Breast epithelium (tissue), 3 donors: ENCODE measurements around the gene ATP1B2.

Source experiments
- POLR2A ChIP-seq: fragments of 450-650 bp; IDR thresholded peaks from one replicate; pipeline ENCODE4 v1.6.1; 2016; ENCODE audit warnings: antibody characterized with exemption, mild to moderate bottlenecking, moderate library complexity
- TF ChIP-seq, protein P1 (sequence below), 3 donors: fragments of 450-650 bp; IDR thresholded peaks; one replicate each; pipeline ENCODE4 v1.5.1; 2016 to 2017; ENCODE audit warnings: antibody characterized with exemption in 3 of 3, mild to moderate bottlenecking in 3 of 3, moderate library complexity in 3 of 3

DNA sequence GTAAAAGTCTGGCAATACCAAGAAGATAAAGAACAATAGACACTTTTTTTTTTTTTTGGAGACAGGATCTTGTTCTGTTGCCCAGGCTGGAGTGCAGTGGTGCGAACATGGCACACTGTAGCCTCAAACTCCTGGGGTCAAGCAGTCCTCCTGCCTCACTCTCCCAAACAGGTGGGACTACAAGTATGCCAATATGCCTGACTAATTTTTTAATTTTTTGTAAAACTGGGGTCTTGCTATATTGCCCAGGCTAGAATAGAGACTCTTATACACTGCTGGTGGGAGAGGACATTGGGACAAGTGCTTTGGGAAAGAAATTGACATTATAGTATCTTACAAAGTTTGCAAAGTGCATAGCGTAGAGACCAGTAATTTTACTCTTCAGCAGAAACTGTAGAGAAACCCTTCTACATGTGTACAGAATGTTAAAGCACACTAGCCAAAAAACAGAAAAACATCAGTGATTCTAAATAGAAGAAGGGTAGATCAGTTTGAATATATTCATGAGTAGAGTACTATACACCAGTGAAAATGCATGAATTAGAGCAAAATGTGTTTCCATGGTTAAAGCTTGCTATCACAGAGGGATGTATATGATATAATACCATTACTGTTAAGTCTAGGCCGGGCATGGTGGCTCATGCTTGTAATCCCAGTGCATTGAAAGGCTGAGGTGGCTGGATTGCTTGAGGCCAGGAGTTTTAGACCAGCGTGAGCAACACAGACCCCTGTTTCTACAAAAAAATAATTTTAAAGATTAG, 47.3 kb downstream of the ATP1B2 start:
- TF ChIP-seq, protein P1, sequence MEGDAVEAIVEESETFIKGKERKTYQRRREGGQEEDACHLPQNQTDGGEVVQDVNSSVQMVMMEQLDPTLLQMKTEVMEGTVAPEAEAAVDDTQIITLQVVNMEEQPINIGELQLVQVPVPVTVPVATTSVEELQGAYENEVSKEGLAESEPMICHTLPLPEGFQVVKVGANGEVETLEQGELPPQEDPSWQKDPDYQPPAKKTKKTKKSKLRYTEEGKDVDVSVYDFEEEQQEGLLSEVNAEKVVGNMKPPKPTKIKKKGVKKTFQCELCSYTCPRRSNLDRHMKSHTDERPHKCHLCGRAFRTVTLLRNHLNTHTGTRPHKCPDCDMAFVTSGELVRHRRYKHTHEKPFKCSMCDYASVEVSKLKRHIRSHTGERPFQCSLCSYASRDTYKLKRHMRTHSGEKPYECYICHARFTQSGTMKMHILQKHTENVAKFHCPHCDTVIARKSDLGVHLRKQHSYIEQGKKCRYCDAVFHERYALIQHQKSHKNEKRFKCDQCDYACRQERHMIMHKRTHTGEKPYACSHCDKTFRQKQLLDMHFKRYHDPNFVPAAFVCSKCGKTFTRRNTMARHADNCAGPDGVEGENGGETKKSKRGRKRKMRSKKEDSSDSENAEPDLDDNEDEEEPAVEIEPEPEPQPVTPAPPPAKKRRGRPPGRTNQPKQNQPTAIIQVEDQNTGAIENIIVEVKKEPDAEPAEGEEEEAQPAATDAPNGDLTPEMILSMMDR (IDR thresholded peaks at IDR 0.05): no peak
- TF ChIP-seq POLR2A: no peak
